HG02678 (cell line): ENCODE data around the gene PICALM.
"Not testable (repeated sequence)": the region's sequence is repeated elsewhere in the genome, so short reads cannot be mapped to it uniquely, and the experiment has no call there.

Experiments used
- ATAC-seq: cut with Tn5 transposase; IDR thresholded peaks from one replicate; pipeline ENCODE4 v1.9.1; 2021; ENCODE audit warnings: mild to moderate bottlenecking, moderate library complexity; ENCODE audit not compliant: unreplicated experiment

The PICALM gene

GRCh38 chr11:86068951-86069407 is at the start of gene PICALM:
Gene PICALM, minus strand, starts transcription at chr11:86069084. Its CDS starts 304 bp downstream, at chr11:86068780.
- ATAC-seq, result peak; percentile 83

GRCh38 chr11:86118253-86118652 is 49.4 kb upstream of the PICALM start:
- no peak for ATAC-seq

DNA sequence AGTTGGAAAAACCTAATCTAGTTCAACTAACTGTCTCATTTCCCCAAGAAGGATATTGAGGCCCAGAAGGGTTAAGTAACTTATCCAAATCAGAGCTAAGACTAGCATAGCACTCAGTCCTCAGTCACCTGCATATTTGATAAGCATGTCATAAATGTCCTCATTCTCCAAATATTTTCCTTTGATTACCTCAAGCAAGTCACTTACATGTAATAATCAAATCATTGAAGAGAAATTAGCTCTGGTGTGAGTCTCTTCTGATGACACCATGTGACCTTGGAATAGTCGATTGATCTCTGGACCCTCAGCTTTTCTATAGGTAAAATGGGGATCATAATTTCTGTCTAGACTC is 48.8 kb upstream of the PICALM start:
- no peak for ATAC-seq

DNA sequence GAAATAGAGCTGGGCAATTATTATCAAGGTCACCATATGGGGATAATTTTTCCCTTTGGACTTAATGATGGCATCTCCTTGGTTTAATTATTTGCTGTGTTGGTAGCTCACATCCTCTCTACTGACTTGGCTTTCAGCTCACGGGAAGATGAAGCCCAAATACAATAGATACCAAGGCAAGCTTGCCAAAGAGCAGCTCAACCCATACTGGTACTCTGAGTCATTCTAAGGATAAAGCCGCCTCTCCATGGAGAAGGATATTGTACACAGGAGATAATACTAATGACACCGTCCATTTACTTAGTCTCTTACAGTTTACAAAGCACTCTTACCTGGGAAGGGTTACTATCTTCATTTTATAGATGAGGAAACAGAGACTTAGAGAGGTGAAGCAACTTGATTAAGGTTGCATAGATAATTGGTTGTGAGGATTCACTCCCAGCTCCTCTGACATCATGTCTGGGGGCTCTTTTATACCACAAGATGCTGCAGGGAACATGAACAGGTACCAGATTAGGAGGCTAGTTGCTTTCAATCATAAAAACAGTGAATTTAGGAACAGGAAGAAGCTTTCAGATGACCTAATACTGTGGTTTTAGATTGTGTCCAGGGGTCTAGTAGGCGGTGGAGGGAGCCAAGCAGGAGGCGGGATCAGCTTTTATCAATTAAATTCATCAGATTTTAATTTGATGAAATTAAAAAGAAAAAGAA is 48.3 kb upstream of the PICALM start:
- no peak for ATAC-seq

- peak; percentile 80 for ATAC-seq
These were observed 47.5 kb upstream of the PICALM start for GRCh38 chr11:86116386-86116726.

DNA sequence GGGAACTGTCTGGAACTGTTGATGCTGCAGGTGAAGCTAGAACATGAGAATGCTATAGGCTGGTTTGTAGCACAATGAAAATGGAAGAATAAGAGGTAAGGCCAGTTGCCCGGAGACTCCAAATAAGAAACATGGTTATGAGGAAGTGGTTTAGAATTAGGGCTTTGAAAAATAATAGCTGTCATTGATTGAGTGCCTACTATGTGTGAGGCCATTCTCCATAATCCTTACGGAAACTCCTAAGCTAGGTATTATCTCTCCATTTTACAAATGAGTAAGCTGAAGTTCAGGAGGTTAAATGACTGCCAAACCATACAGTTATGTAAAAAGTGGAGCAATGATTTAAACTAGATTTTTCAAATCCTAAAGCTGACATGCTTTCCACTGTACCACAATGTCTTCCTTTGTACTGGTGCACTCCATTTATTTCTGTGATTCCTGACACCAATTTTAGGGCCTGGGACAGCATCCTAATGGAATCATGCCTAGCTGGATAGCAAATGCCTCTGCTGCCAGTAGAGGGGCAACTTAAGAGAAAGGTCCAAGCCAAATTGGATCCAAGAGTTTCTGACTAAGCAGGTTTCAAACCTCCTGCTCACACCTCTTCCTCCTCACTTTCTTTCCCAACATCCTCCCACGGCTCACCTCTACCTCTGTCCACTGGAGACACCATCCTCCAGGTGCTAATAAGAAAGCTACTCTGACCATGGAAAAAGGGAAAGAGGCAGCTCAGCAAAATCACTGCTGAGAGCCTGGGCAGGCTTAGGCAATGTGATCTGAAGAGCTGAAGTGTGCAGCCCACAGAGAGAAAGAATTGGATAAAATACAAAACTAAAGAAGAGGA is 46.9 kb upstream of the PICALM start:
- peak; percentile 29 for ATAC-seq

- ATAC-seq, result no peak
These were observed 40.2 kb upstream of the PICALM start for GRCh38 chr11:86108890-86109638.

GRCh38 chr11:86108191-86108590 is 39.3 kb upstream of the PICALM start:
- no peak for ATAC-seq

DNA sequence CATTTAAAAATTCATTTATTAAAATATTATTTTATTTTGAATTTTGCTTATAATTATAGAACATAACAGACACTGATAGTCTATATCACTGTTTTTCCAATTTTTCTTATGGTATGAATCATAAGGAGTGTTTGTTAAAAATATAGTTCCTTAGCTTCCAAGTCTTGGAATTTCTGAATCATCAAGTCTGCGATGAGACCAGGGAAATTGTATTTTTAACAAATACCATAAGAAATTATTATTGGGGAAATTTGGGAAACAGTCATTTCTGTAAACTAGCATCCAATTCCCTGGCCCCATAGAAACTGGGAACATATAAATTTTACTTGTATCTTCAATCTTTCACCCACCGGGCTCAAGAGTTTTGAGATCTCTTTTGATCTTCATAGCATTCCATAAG is 38.0 kb upstream of the PICALM start:
- ATAC-seq, result no peak

DNA sequence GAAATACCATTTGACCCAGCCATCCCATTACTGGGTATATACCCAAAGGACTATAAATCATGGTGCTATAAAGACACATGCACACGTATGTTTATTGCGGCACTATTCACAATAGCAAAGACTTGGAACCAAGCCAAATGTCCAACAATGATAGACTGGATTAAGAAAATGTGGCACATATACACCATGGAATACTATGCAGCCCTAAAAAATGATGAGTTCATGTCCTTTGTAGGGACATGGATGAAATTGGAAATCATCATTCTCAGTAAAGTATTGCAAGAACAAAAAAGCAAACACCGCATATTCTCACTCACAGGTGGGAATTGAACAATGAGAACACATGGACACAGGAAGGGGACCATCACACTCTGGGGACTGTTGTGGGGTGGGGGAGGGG is 37.1 kb upstream of the PICALM start:
- not testable (repeated sequence) for ATAC-seq

DNA sequence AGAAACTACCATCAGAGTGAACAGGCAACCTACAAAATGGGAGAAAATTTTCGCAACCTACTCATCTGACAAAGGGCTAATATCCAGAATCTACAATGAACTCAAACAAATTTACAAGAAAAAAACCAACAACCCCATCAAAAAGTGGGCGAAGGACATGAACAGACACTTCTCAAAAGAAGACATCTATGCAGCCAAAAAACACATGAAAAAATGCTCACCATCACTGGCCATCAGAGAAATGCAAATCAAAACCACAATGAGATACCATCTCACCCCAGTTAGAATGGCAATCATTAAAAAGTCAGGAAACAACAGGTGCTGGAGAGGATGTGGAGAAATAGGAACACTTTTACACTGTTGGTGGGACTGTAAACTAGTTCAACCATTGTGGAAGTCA is 36.7 kb upstream of the PICALM start:
- not testable (repeated sequence) for ATAC-seq

GRCh38 chr11:86103808-86104207 is 34.9 kb upstream of the PICALM start:
- no peak for ATAC-seq

DNA sequence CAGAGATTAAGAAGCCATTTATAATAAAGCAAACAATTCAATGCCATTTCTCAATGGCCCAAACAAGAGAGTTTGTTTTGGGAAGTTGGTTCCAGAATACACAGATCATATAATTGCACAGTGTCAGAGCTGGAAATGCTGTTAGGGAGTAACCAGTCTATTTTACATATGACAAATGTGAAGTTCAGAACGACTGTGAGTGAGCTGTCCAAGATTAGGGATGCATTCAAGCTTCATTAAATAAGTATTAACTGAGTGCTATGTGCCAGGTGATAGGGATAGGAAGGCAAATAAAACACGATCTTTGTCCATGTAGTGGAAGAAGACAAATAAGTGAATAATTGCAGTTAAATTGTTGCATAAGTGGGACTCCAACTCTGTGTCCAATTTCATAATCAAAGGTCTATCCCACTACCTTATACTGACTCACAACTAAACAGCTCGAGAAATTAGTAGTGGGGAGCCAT is 33.1 kb upstream of the PICALM start:
- ATAC-seq, result no peak

DNA sequence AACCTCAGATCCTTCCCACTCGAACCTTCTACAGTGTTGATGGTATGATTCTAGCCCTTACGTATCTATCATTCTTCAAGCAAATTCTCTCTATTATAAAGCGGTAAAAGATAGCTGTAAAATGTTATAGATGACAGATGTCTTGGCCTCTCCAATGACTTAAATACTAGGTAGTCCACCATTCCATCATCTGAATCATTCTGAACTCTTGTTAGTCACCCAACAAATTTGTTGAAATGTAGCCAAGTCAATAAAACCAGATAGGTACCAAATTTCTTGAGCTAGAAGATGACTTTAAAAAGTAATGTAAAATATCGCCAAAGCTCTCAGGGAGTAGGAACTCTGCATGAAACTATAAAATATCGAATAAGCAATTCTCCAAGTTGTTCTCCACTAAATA is 32.6 kb upstream of the PICALM start:
- ATAC-seq, result no peak

GRCh38 chr11:86099874-86100273 is 31.0 kb upstream of the PICALM start:
- ATAC-seq, result no peak

DNA sequence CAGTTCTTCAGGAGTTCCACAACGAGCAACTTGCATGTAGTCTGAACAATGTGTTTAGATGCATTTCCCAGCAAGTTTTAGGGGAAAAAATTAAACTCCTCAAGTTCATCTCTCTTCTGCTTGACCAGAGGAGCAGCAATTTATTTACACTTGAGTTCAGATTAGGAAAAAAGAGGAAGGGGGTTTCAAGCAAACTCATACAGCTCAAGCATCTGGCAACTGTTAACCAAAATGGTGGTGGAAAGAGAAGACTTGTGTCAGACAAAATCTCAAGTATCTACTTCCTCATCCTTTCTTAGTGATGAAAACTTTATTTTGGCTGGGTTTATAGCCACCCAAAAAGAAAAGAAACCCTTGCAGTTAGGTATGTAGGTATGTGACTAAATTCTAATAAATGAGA is 29.1 kb upstream of the PICALM start:
- no peak for ATAC-seq

GRCh38 chr11:86091566-86091965 is 22.7 kb upstream of the PICALM start:
- ATAC-seq, result no peak

DNA sequence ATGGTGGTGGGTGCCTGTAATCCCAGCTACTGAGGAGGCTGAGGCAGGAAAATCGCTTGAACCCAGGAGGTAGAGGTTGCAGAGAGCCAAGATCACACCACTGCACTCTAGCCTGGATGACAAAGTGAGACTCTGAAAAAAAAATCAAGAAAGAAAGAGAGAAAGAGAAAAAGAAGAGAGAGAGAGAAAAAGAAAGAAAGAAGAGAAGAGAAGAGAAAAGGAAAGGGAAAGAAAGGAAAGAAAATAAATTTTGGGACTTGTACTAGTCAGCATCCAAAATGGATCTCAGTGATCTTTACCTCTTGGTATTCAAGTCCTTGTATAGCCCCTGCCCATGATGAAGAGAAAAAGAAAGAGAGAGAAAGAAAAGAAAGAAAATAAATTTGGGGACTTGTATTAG is 22.2 kb upstream of the PICALM start:
- no peak for ATAC-seq

DNA sequence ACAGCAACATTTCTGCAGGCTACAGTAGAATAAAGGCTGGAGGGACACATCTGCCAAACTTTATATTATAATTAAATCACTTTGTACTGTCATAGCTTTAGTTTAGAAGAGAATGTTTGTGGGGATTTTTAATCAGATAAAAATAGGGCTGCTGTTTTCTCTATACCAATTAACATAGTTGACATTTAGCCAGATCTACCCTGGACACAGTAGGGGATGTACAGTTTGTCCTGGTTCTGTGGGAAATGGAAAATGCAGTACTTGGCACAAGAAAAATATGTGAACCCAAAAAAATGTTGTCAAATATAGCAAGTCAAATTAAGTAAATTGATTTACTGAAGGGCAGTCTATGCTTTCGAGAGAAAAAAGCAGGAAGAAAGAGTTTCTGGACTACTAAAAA is 20.8 kb upstream of the PICALM start:
- ATAC-seq, result no peak

DNA sequence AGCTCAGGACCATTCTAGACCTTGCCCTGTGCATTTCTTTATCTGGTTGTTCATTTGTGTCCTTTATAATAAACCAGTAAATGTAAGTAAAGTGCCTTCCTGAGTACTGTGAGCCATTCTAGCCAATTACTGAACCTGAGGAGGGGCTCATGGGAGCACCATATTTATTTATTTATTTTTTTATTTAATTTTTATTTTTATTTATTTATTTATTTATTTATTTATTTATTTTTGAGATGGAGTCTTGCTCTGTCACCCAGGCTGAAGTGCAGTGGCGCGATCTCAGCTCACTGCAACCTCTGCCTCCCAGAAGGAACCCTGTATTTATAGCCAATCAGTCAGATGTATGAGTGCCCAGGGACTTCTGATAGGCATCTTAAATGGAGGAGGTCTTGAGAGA is 18.8 kb upstream of the PICALM start:
- not testable (repeated sequence) for ATAC-seq

DNA sequence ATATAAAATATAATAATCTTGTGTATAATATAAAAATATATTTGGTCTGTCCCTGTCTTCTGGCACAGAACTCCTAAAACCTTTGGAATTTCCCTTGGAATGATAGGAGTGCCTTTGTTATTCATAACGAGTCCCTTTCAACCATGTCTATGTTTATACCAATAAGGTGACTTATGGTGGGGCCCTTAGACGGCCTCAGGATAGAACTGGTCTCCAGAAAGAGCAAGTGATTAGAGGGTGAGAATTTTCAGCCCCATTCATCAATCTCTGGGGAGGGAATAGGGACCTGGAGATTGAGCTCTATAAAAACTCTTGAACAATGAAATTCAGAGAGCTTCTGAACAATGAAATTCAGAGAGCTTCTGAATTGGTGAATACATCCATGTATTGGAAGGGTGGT is 18.4 kb upstream of the PICALM start:
- no peak for ATAC-seq

DNA sequence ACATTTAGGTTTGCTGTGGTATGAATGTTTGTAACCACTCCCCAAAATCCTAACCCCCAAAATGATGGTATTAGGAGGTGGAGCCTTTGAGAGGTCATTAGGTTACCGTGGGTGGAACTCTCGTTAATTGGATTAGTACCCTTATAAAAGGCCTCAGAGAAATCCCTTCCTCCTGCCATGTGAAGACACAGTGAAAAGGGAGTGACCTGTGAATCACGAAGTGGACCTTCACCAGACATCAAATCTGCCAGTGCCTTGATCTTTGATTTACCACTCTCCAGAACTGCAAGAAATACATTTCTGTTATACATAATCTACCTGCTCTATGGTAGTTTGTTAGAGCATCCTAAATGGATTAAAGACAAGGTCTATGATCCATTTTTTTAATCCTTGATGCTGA is 12.6 kb upstream of the PICALM start:
- no peak for ATAC-seq
